Stomach smooth muscle (tissue), 2 donors: ENCODE results near the gene MAGEA4.

Experiments
- H3K27ac ChIP-seq: one replicate; pipeline ENCODE4 v1.7.0; 2013; ENCODE audit warnings: mild to moderate bottlenecking, low read length, inconsistent platforms
- H3K27me3 ChIP-seq, 2 donors: one replicate each; pipeline ENCODE4 v1.7.0; 2013; ENCODE audit warnings: low read length in 2 of 2; ENCODE audit not compliant: insufficient read depth in 2 of 2, control insufficient read depth in 1 of 2
- H3K36me3 ChIP-seq, 2 donors: one replicate each; pipeline ENCODE4 v1.7.0; 2013; ENCODE audit warnings: low read length in 2 of 2; ENCODE audit not compliant: control insufficient read depth in 2 of 2, insufficient read depth in 2 of 2
- H3K4me1 ChIP-seq: one replicate; pipeline ENCODE4 v1.7.0; 2013; ENCODE audit warnings: low read length; ENCODE audit not compliant: control insufficient read depth, insufficient read depth
- H3K4me3 ChIP-seq, 2 donors: one replicate each; pipeline ENCODE4 v1.7.0; 2013; ENCODE audit warnings: low read length in 2 of 2
- H3K9ac ChIP-seq, 2 donors: one replicate each; pipeline ENCODE4 v1.7.0; 2013; ENCODE audit warnings: low read length in 2 of 2, mild to moderate bottlenecking in 1 of 2
- H3K9me3 ChIP-seq, 2 donors: one replicate each; pipeline ENCODE4 v1.7.0; 2013; ENCODE audit warnings: low read length in 2 of 2; ENCODE audit not compliant: control insufficient read depth in 2 of 2
- donor health status: healthy.
- donor health status: Pancreatic carcinoma.

The MAGEA4 gene

GRCh38 chrX:151912780-151913179, at the start of gene MAGEA4:
MAGEA4 (plus strand) TSS chrX:151912889; CDS start chrX:151923665, 10,776 bp downstream.
- Histone ChIP-seq H3K9me3 (no peaks in the 10 kb centered on the region), H3K9ac (no peak within 1 kb of the TSS), H3K27me3 (no peaks in the 10 kb centered on the region), H3K4me3 (no peak within 1 kb of the TSS), H3K4me1 (no peaks in the 10 kb centered on the region), H3K27ac (no peak within 1 kb of the TSS), H3K36me3 (no peaks in the 10 kb centered on the region)

- H3K4me1 ChIP-seq = no peaks in the 10 kb centered on the region
- no peaks in the 10 kb centered on the region for H3K36me3 ChIP-seq
- no peak overlapping the region for H3K27ac ChIP-seq
- H3K9ac ChIP-seq = no peak overlapping the region
- H3K9me3 ChIP-seq = peaks cover 0 to 5% of the 10 kb centered on the region in 2 donors
- no peaks in the 10 kb centered on the region for H3K27me3 ChIP-seq
- H3K4me3 ChIP-seq = no peak overlapping the region
These were observed 42.1 kb upstream of the MAGEA4 start for GRCh38 chrX:151870602-151871001.

DNA sequence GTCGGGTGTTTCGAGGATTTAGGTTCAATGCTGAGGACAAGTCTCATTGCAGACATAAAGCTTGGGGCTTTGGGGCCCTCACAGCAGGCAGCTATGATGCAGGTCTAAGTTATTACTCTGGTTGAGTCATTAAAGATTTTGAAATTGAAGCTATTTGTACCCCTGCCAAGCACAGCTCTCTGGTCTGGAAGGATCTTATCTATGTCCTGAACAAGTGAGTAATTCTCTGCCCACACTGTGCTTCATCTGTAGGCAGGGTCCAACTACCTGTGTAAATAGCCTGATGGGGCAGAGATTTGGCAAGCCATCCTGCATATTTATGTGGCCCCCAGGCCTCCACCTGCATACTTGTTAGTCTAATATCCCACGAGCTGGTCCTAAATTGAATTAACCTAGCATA, 41.4 kb upstream of the MAGEA4 start:
- no peak overlapping the region for H3K9ac ChIP-seq
- no peaks in the 10 kb centered on the region for H3K27me3 ChIP-seq
- H3K4me1 ChIP-seq = no peaks in the 10 kb centered on the region
- H3K4me3 ChIP-seq = no peak overlapping the region
- H3K36me3 ChIP-seq = no peaks in the 10 kb centered on the region
- H3K27ac ChIP-seq = no peak overlapping the region
- peaks cover 0 to 5% of the 10 kb centered on the region in 2 donors for H3K9me3 ChIP-seq

GRCh38 chrX:151873096-151873495, 39.6 kb upstream of the MAGEA4 start:
- H3K27me3 ChIP-seq = no peaks in the 10 kb centered on the region
- no peaks in the 10 kb centered on the region for H3K4me1 ChIP-seq
- H3K36me3 ChIP-seq = no peaks in the 10 kb centered on the region
- H3K4me3 ChIP-seq = no peak overlapping the region
- no peak overlapping the region for H3K9ac ChIP-seq
- H3K9me3 ChIP-seq = peaks cover 0 to 5% of the 10 kb centered on the region in 2 donors
- H3K27ac ChIP-seq = no peak overlapping the region

DNA sequence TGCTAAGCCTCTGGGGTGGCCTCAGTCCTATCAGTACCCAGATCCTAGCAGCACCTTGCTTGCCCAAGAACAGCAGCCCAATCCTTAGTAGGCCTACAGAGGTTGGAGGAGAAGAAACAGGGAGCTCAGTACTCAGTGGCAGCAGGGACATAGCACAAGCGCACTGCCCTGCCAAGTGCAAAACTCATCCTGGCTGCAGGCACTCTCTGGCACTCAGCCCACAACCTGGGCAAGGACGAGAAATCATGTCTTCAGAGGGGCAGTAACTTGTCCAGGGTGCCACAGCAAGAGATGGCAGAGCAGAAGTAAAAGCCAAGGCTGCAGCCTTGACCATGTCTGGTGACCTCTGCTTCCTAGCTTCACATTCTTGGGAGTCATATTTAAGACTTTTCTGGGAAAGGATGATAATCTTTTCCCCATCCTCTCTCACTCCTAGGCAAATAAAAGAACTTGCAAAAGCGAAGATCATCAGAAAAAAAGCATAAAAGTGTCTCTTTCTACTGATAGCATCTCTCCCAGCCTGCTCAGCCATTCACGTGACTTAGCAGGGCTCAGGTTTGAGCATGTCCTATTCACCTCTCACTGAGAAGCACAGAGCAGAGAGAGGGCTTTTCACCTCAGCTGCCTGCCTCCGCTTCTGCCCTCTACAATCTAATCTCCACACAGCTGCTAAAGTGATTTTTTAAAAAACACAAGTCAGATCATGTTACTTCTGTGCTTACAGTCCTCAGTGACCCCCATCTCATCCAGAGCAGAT, 37.2 kb upstream of the MAGEA4 start:
- no peaks in the 10 kb centered on the region for H3K4me1 ChIP-seq
- no peaks in the 10 kb centered on the region for H3K27me3 ChIP-seq
- H3K27ac ChIP-seq = no peak overlapping the region
- no peaks in the 10 kb centered on the region for H3K36me3 ChIP-seq
- H3K9me3 ChIP-seq = peaks cover 0 to 3% of the 10 kb centered on the region in 2 donors
- no peak overlapping the region for H3K9ac ChIP-seq
- no peak overlapping the region for H3K4me3 ChIP-seq

DNA sequence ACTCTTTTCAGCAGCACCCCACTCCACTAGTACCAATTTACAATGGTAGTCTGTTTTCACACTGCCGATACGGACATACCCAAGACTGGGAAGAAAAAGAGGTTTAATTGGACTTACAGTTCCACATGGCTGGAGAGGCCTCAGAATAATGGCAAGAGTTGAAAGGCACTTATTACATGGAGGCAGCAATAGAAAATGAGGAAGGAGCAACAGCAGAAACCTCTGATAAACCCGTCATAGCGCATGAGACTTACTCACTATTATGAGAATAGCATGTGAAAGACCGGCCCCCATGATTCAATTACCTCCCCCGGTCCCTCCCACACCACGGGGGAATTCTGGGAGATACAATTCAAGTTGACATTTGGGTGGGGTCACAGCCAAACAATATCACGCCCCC, 34.1 kb upstream of the MAGEA4 start:
- Histone ChIP-seq H3K9me3 (peaks cover 0 to under 1% of the 10 kb centered on the region in 2 donors), H3K4me1 (no peaks in the 10 kb centered on the region), H3K4me3 (no peak overlapping the region), H3K36me3 (no peaks in the 10 kb centered on the region), H3K27me3 (no peaks in the 10 kb centered on the region), H3K9ac (no peak overlapping the region), H3K27ac (no peak overlapping the region)

- no peaks in the 10 kb centered on the region for H3K4me1 ChIP-seq
- no peaks in the 10 kb centered on the region for H3K9me3 ChIP-seq
- H3K9ac ChIP-seq = no peak overlapping the region
- H3K36me3 ChIP-seq = no peaks in the 10 kb centered on the region
- H3K27ac ChIP-seq = no peak overlapping the region
- H3K27me3 ChIP-seq = no peaks in the 10 kb centered on the region
- H3K4me3 ChIP-seq = no peak overlapping the region
These were observed 32.8 kb upstream of the MAGEA4 start for GRCh38 chrX:151879856-151880255.

DNA sequence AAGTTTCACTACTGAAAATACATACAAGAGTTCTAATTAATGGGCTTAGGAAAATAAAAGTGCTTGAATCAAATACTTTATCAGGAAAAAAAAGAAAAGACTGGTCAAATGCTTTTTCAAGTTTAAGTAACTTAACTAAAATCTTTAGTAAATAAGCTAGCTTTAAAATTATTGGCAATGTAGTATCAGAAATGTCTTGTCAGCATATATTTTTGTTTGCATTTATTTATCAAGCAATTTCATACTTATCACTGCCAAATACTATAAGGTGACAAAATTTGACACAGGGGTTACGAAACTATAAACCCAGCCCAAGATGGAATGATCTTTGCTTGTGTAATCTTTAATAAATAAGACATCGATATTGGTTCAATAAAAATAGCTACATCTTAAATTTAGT, 31.8 kb upstream of the MAGEA4 start:
- Histone ChIP-seq H3K9ac (no peak overlapping the region), H3K27me3 (no peaks in the 10 kb centered on the region), H3K4me1 (no peaks in the 10 kb centered on the region), H3K27ac (no peak overlapping the region), H3K4me3 (no peak overlapping the region), H3K36me3 (no peaks in the 10 kb centered on the region), H3K9me3 (no peaks in the 10 kb centered on the region)

GRCh38 chrX:151889421-151889820, 23.3 kb upstream of the MAGEA4 start:
- H3K9ac ChIP-seq = no peak overlapping the region
- no peaks in the 10 kb centered on the region for H3K4me1 ChIP-seq
- peaks cover 0 to 4% of the 10 kb centered on the region in 2 donors for H3K27me3 ChIP-seq
- H3K9me3 ChIP-seq = no peaks in the 10 kb centered on the region
- H3K27ac ChIP-seq = no peak overlapping the region
- H3K36me3 ChIP-seq = no peaks in the 10 kb centered on the region
- no peak overlapping the region for H3K4me3 ChIP-seq

GRCh38 chrX:151896734-151897474, 15.8 kb upstream of the MAGEA4 start:
- H3K4me3 ChIP-seq = no peak overlapping the region
- no peaks in the 10 kb centered on the region for H3K36me3 ChIP-seq
- H3K27ac ChIP-seq = no peak overlapping the region
- no peaks in the 10 kb centered on the region for H3K9me3 ChIP-seq
- H3K4me1 ChIP-seq = no peaks in the 10 kb centered on the region
- H3K27me3 ChIP-seq = peaks cover 0 to 6% of the 10 kb centered on the region in 2 donors
- H3K9ac ChIP-seq = no peak overlapping the region

- peaks cover 0 to 2% of the 10 kb centered on the region in 2 donors for H3K9me3 ChIP-seq
- peaks cover 0 to 2% of the 10 kb centered on the region in 2 donors for H3K27me3 ChIP-seq
- H3K27ac ChIP-seq = no peak overlapping the region
- H3K9ac ChIP-seq = no peak overlapping the region
- H3K4me1 ChIP-seq = peaks cover 4% of the 10 kb centered on the region
- no peaks in the 10 kb centered on the region for H3K36me3 ChIP-seq
- H3K4me3 ChIP-seq = no peak overlapping the region
These were observed 13.1 kb upstream of the MAGEA4 start for GRCh38 chrX:151899622-151900021.
